Osteocyte (in vitro differentiated cells): ENCODE results near the gene FAM234B. TPM values are rescaled to one million over a fixed set of nuclear protein-coding genes. Genes with fewer than 3 reads are reported as not detected.
"Not testable (repeated sequence)": the region's sequence is repeated elsewhere in the genome, so short reads cannot be mapped to it uniquely, and the experiment has no call there.

ENCODE experiments used
- DNase-seq: peaks from one replicate; pipeline ENCODE4 v3.0.0; 2021; ENCODE audit warnings: mixed read lengths; ENCODE audit not compliant: unreplicated experiment; ENCODE audit errors: extremely low spot score
- H3K27ac Mint-ChIP-seq: one replicate; pipeline ENCODE4 v1.8.0; 2021; ENCODE audit warnings: mild to moderate bottlenecking, mixed read lengths; ENCODE audit not compliant: unreplicated experiment
- H3K27me3 Mint-ChIP-seq: one replicate; pipeline ENCODE4 v1.8.0; 2021; ENCODE audit warnings: mixed read lengths; ENCODE audit not compliant: unreplicated experiment
- H3K36me3 Mint-ChIP-seq: one replicate; pipeline ENCODE4 v1.8.0; 2021; ENCODE audit warnings: mixed read lengths; ENCODE audit not compliant: unreplicated experiment
- H3K4me1 Mint-ChIP-seq: one replicate; pipeline ENCODE4 v1.8.0; 2021; ENCODE audit warnings: mixed read lengths; ENCODE audit not compliant: unreplicated experiment
- H3K4me3 Mint-ChIP-seq: one replicate; pipeline ENCODE4 v1.8.0; 2021; ENCODE audit warnings: mild to moderate bottlenecking, moderate library complexity, mixed read lengths; ENCODE audit not compliant: unreplicated experiment
- H3K9me3 Mint-ChIP-seq: one replicate; pipeline ENCODE4 v1.8.0; 2021; ENCODE audit warnings: mixed read lengths; ENCODE audit not compliant: unreplicated experiment
- CTCF ChIP-seq: fragments of 200-600 bp; sonication (generic); IDR thresholded peaks from 2 replicates; pipeline ENCODE4 v1.5.0; 2021; ENCODE audit warnings: antibody characterized with exemption, mild to moderate bottlenecking, moderate library complexity
- total RNA-seq: library from RNA; stranded (reverse); gene quantifications from 2 replicates; pipeline ENCODE4 v1.2.1, GENCODE V29; 2021

The FAM234B gene
- total RNA-seq, 1 donor from 2014 or later: 5.0 TPM

- Mint-ChIP-seq H3K27ac (no peak overlapping the region), H3K4me3 (no peak overlapping the region), H3K27me3 (peaks cover 7% of the 10 kb centered on the region), H3K4me1 (peaks cover 9% of the 10 kb centered on the region), H3K9me3 (no peaks in the 10 kb centered on the region), H3K36me3 (no peaks in the 10 kb centered on the region)
- DNase-seq: no peak
- no peak for TF ChIP-seq CTCF
These were observed 13.5 kb upstream of the FAM234B start for GRCh38 chr12:13030541-13031291.

GRCh38 chr12:13032164-13032563, 12.0 kb upstream of the FAM234B start:
- H3K27ac Mint-ChIP-seq: no peak overlapping the region
- no peaks in the 10 kb centered on the region for H3K9me3 Mint-ChIP-seq
- no peak for DNase-seq
- peaks cover 4% of the 10 kb centered on the region for H3K27me3 Mint-ChIP-seq
- no peak for TF ChIP-seq CTCF
- no peak overlapping the region for H3K4me3 Mint-ChIP-seq
- no peaks in the 10 kb centered on the region for H3K36me3 Mint-ChIP-seq
- no peaks in the 10 kb centered on the region for H3K4me1 Mint-ChIP-seq

GRCh38 chr12:13033476-13033875, 10.7 kb upstream of the FAM234B start:
- Mint-ChIP-seq H3K4me3 (no peak overlapping the region), H3K36me3 (no peaks in the 10 kb centered on the region), H3K27me3 (peaks cover 4% of the 10 kb centered on the region), H3K27ac (no peak overlapping the region), H3K4me1 (peaks cover 2% of the 10 kb centered on the region), H3K9me3 (no peaks in the 10 kb centered on the region)
- no peak for DNase-seq
- no peak for TF ChIP-seq CTCF

GRCh38 chr12:13035335-13035734, 8.8 kb upstream of the FAM234B start:
- H3K27me3 Mint-ChIP-seq, H3K4me3 Mint-ChIP-seq, H3K4me1 Mint-ChIP-seq, H3K27ac Mint-ChIP-seq, H3K9me3 Mint-ChIP-seq, H3K36me3 Mint-ChIP-seq, DNase-seq: not testable (repeated sequence)

GRCh38 chr12:13036881-13037280, 7.3 kb upstream of the FAM234B start:
- Mint-ChIP-seq H3K9me3 (no peaks in the 10 kb centered on the region), H3K4me3 (no peak overlapping the region), H3K27me3 (peaks cover 3% of the 10 kb centered on the region), H3K27ac (no peak overlapping the region), H3K4me1 (peaks cover 8% of the 10 kb centered on the region), H3K36me3 (no peaks in the 10 kb centered on the region)
- no peak for TF ChIP-seq CTCF
- no peak for DNase-seq
